K562 (cell line): ENCODE measurements around the gene NGDN. TPM values are rescaled to one million over a fixed set of nuclear protein-coding genes. Genes with fewer than 3 reads are reported as not detected.

Source experiments
- ATAC-seq: fragments of 200-7000 bp; cut with Tn5 transposase; 3 replicates; pipeline ENCODE4 v1.9.1; 2020; ENCODE audit warnings: moderate library complexity
- BruUV-seq: library from RNA; stranded (reverse); fragments of 400-500 nt; replicated peaks from 2 replicates; lab custom pipeline; 2021; lab: Mats Ljungman, UMichigan
- CTCF ChIA-PET: fragments of 300-600 bp; formaldehyde crosslinking; extraction: SDS; loops from one replicate; lab custom pipeline; 2021; ENCODE audit warnings: low intra/inter-chr PET ratio; lab: Yijun Ruan, JAX
- POLR2A ChIA-PET: fragments of 300-600, 350-650 bp; sonication (Branson Sonifier 250); formaldehyde crosslinking; extraction: SDS; loops from one replicate; lab custom pipeline; 2021; ENCODE audit warnings: antibody characterized with exemption, inconsistent platforms; lab: Yijun Ruan, JAX
- DNase-seq, 4 experiments: peaks; one replicate each; pipeline versions ENCODE4 v3.0.0 to v3.0.0-alpha.2; 2011 to 2018; ENCODE audit warnings: low spot score in 3 of 4, mixed read lengths in 3 of 4; ENCODE audit errors: extremely low read depth in 1 of 4
- FAIRE-seq: peaks from 2 replicates; lab custom pipeline; 2011; peaks lifted over from hg19 to GRCh38; lab: Jason Lieb, UNC
- H2AFZ ChIP-seq: 2 replicates; pipeline ENCODE4 v1.6.0; 2011; ENCODE audit warnings: low read depth, low read length, control low read depth, inconsistent platforms
- H3K27ac ChIP-seq: fragments of 200-600 bp; 3 replicates; pipeline ENCODE4 v1.8.0; 2011; ENCODE audit warnings: low read depth, mild to moderate bottlenecking, control low read depth, inconsistent platforms, low read length, moderate library complexity, mixed read lengths; ENCODE audit errors: extremely low read depth
- H3K27me3 ChIP-seq, 2 experiments: fragments of 300-600 bp in 1 of 2; 2 replicates in 1 of 2; 3 replicates in 1 of 2; pipeline versions ENCODE4 v1.6.0 to v1.8.0; 2011; ENCODE audit warnings: inconsistent platforms in 2 of 2, low read length in 2 of 2, mild to moderate bottlenecking in 1 of 2, mixed read lengths in 1 of 2, moderate library complexity in 1 of 2; ENCODE audit not compliant: control insufficient read depth in 2 of 2, insufficient read depth in 2 of 2
- H3K36me3 ChIP-seq: fragments of 300-600 bp; 3 replicates; pipeline ENCODE4 v1.8.0; 2011; ENCODE audit warnings: mild to moderate bottlenecking, low read length, inconsistent platforms; ENCODE audit not compliant: control insufficient read depth, insufficient read depth
- H3K4me1 ChIP-seq, 2 experiments: fragments of 200-600 bp in 1 of 2; replicated peaks in 1 of 2; 2 replicates in 1 of 2; 3 replicates in 1 of 2; pipeline versions ENCODE4 v1.5.1 to v1.8.0; 2011; ENCODE audit warnings: inconsistent platforms in 2 of 2, low read length in 2 of 2, mild to moderate bottlenecking in 1 of 2, mixed read lengths in 1 of 2, moderate library complexity in 1 of 2; ENCODE audit not compliant: control insufficient read depth in 2 of 2, insufficient read depth in 2 of 2
- H3K4me2 ChIP-seq: 2 replicates; pipeline ENCODE4 v1.6.1; 2011; ENCODE audit warnings: low read length, control low read depth, inconsistent platforms, mixed read lengths; ENCODE audit not compliant: insufficient read depth
- H3K4me3 ChIP-seq: fragments of 200-600 bp; sonication (generic), shearing (Covaris generic); 2 replicates; pipeline ENCODE4 v1.5.1; 2016; ENCODE audit warnings: control low read depth, inconsistent platforms
- H3K79me2 ChIP-seq: fragments of 200-600 bp; 3 replicates; pipeline ENCODE4 v1.8.0; 2011; ENCODE audit warnings: low read length, inconsistent platforms; ENCODE audit not compliant: control insufficient read depth, insufficient read depth
- H3K9ac ChIP-seq, 2 experiments: 2 replicates each; pipeline versions ENCODE4 v1.6.0 to v1.6.1; 2011; ENCODE audit warnings: low read depth in 2 of 2, low read length in 2 of 2, control low read depth in 1 of 2, inconsistent platforms in 1 of 2, mild to moderate bottlenecking in 1 of 2, mixed read lengths in 1 of 2; ENCODE audit not compliant: insufficient read depth in 1 of 2
- H3K9me1 ChIP-seq: one replicate; pipeline ENCODE4 v1.6.0; 2011; ENCODE audit warnings: inconsistent platforms, mild to moderate bottlenecking, low read length, moderate library complexity; ENCODE audit not compliant: control insufficient read depth, insufficient read depth
- H3K9me3 ChIP-seq: replicated peaks from 2 replicates; pipeline ENCODE4 v1.5.1; 2011; ENCODE audit warnings: low read depth, low read length, inconsistent platforms; ENCODE audit not compliant: control insufficient read depth, insufficient read depth
- H4K20me1 ChIP-seq: replicated peaks from 2 replicates; pipeline ENCODE4 v1.6.1; 2011; ENCODE audit warnings: low read length, inconsistent platforms, mixed read lengths; ENCODE audit not compliant: control insufficient read depth, insufficient read depth
- BRD9 ChIP-seq: fragments of 450-650 bp; IDR thresholded peaks from 2 replicates; pipeline ENCODE4 v1.6.1; 2018; ENCODE audit warnings: low read depth; ENCODE audit not compliant: partially characterized antibody
- EP400 ChIP-seq: fragments of 450-650 bp; IDR thresholded peaks from 2 replicates; pipeline ENCODE4 v1.6.1; 2017; ENCODE audit warnings: antibody characterized with exemption, mild to moderate bottlenecking, moderate library complexity
- GTF2E2 ChIP-seq: fragments of 200-800 bp; sonication (Bioruptor generic); IDR thresholded peaks from 2 replicates; pipeline ENCODE4 v1.6.1; 2016; ENCODE audit warnings: missing genetic modification characterization, missing compliant biosample characterization
- RBFOX2 ChIP-seq: fragments of 200-400 bp; formaldehyde crosslinking; IDR thresholded peaks from 2 replicates; pipeline ENCODE4 v1.6.1; 2017; ENCODE audit warnings: low read depth, mild to moderate bottlenecking, low read length, moderate library complexity
- TCF3 ChIP-seq: sonication (generic); formaldehyde crosslinking; IDR thresholded peaks from 2 replicates; pipeline ENCODE4 v1.4.0; 2020; ENCODE audit warnings: mild to moderate bottlenecking, missing genetic modification reagents
- ZNF639 ChIP-seq, 2 experiments: fragments of 200-800 bp in 1 of 2; sonication (Bioruptor generic) in 1 of 2; sonication (generic) in 1 of 2; formaldehyde crosslinking in 1 of 2; IDR thresholded peaks in 1 of 2; conservative IDR thresholded peaks in 1 of 2; 2 replicates each; pipeline versions ENCODE4 v1.5.0 to v1.6.1; 2016 to 2020; ENCODE audit warnings: missing compliant biosample characterization in 1 of 2, missing genetic modification characterization in 1 of 2, missing genetic modification reagents in 1 of 2
- WGBS: fragments of 100-300 bp; shearing (Covaris generic); methylation state at CpG from one replicate; pipeline ENCODE4 v1.1.6; 2016; ENCODE audit warnings: low coverage, mixed read lengths; ENCODE audit not compliant: insufficient coverage; ENCODE audit errors: missing lambda C conversion rate; 5-methylcytosine and 5-hydroxymethylcytosine counted together
- in situ Hi-C: fragments of 300-500 bp; cut with MboI; formaldehyde crosslinking; loops from 4 replicates; pipeline ENCODE4 v1.15.0; 2018; ENCODE audit warnings: inconsistent platforms, mixed read lengths
- intact Hi-C: fragments of 100-400 bp; cut with micrococcal nuclease; formaldehyde crosslinking; loops from 2 replicates; pipeline ENCODE4 v1.14.2; 2022
- polyA plus RNA-seq, 8 experiments: library from polyadenylated mRNA; depleted of rRNA in 4 of 8; stranded (reverse) in 5 of 8; unstranded in 3 of 8; fragments of >200 nt; fragmentation: Nextera tagmentation in 2 of 8; fragmentation: Illumina TruSeq in 1 of 8; extraction: Ambion mirVana in 2 of 8; extraction: Trizol in 1 of 8; gene quantifications; 2 replicates each; pipeline versions ENCODE4 v1.2.1 to v1.2.3, GENCODE V29; 2011 to 2014; ENCODE audit warnings: inconsistent platforms in 1 of 8, missing spikeins in 1 of 8
- total RNA-seq, 7 experiments: library from RNA; depleted of rRNA in 6 of 7; stranded (reverse); fragments of >200 nt in 6 of 7; fragmentation: Illumina TruSeq in 2 of 7; extraction: Trizol in 2 of 7; gene quantifications; 2 replicates each; pipeline versions ENCODE4 v1.2.1 to v1.2.3, GENCODE V29; 2011 to 2021; ENCODE audit warnings: low replicate concordance in 1 of 7
- TF ChIP-seq, protein P1 (sequence below): fragments of 250-450 bp; sonication (Bioruptor Pico); IDR thresholded peaks from 2 replicates; pipeline ENCODE4 v1.5.0; 2020; ENCODE audit warnings: mild to moderate bottlenecking, borderline replicate concordance
- TF ChIP-seq, protein P2 (sequence below): fragments of 250-450 bp; sonication (Bioruptor Pico); IDR thresholded peaks from 2 replicates; pipeline ENCODE4 v1.4.0; 2020; ENCODE audit warnings: borderline replicate concordance

Gene NGDN
- total and polyA plus RNA-seq, 9 of the 15 experiments (the other 6 are each of a cell fraction or from before 2014, with no cell fraction given) = 42.9 to 195 (median 74.9) TPM

GRCh38 chr14:23523229-23524016 is 53.9 kb downstream of the NGDN start:
- H3K27me3 ChIP-seq = peaks cover 2 to 54% of the 10 kb centered on the region in 2 experiments; a peak in 3 of 5 replicates
- DNase-seq = no peak
- H3K9me3 ChIP-seq = no peaks in the 10 kb centered on the region
- ChIA-PET CTCF (no interaction called here), POLR2A (interaction anchor here (0.6 kb wide), 1 partner anchor 31 kb away, joined by 4 read pairs; no protein-coding TSS in a partner anchor)
- H3K27ac ChIP-seq = no peak overlapping the region
- no peak overlapping the region for H3K4me3 ChIP-seq
- H3K9me1 ChIP-seq = no peaks in the 10 kb centered on the region
- H3K4me1 ChIP-seq = peaks cover 0 to 6% of the 10 kb centered on the region in 2 experiments; a peak in 2 of 5 replicates
- H3K36me3 ChIP-seq = no peaks in the 10 kb centered on the region
- no peak for FAIRE-seq
- no peak overlapping the region for H3K9ac ChIP-seq
- H3K4me2 ChIP-seq = no peak overlapping the region
- WGBS = 8% methylated on average over 14 of the region's 16 CpGs
- in situ Hi-C loops = no loop called here
- intact Hi-C loops = no loop called here
- ATAC-seq = no peak
- no peak overlapping the region for H2AFZ ChIP-seq
- H3K79me2 ChIP-seq = no peaks in the 10 kb centered on the region
- no peaks in the 10 kb centered on the region; the same call in 1 of the 2 replicates for H4K20me1 ChIP-seq
- TF ChIP-seq GTF2E2 (tag) = no peak
- BruUV-seq = no TSS peak

DNA sequence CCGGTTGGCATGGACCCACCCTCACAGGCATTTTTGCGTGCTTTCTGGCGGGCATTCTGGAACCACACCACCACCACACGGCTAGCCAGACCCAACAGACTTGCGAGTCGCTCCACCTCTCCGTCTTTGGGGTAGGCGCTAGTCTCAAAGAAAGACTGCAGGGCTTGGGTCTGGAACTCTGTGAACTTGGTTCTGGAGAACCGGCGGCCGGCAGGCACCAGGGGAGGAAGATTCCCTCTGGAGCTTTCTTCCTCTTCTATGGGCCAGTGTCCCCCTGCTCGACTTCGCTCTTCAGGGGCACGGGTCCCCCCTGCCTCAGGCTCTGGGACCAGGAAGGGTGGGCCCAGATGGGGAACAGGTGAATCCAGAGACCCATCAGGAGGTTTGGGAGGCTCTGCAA is 55.5 kb downstream of the NGDN start:
- in situ Hi-C loops (no loop called here), intact Hi-C loops (no loop called here)
- no peaks in the 10 kb centered on the region for H3K9me3 ChIP-seq
- BruUV-seq = no TSS peak
- ChIA-PET POLR2A (interaction anchor here (0.5 to 0.7 kb wide), 2 partner anchors 150 to 519 kb away, joined by 3 to 4 read pairs; no protein-coding TSS in a partner anchor), CTCF (no interaction called here)
- no peak overlapping the region for H3K4me2 ChIP-seq
- no peak overlapping the region for H3K4me3 ChIP-seq
- H3K36me3 ChIP-seq = no peaks in the 10 kb centered on the region
- FAIRE-seq = no peak
- no peaks in the 10 kb centered on the region; the same call in 1 of the 2 replicates for H4K20me1 ChIP-seq
- peaks cover 2 to 54% of the 10 kb centered on the region in 2 experiments; a peak in 3 of 5 replicates for H3K27me3 ChIP-seq
- WGBS = 7% methylated on average over 12 of the region's 14 CpGs
- no peak overlapping the region for H3K9ac ChIP-seq
- DNase-seq = no peak
- ATAC-seq = no peak
- no peak overlapping the region for H3K27ac ChIP-seq
- H3K9me1 ChIP-seq = no peaks in the 10 kb centered on the region
- H3K79me2 ChIP-seq = no peaks in the 10 kb centered on the region
- peaks cover 0 to 6% of the 10 kb centered on the region in 2 experiments; a peak in 2 of 5 replicates for H3K4me1 ChIP-seq
- H2AFZ ChIP-seq = no peak overlapping the region
- TF ChIP-seq, protein P1, sequence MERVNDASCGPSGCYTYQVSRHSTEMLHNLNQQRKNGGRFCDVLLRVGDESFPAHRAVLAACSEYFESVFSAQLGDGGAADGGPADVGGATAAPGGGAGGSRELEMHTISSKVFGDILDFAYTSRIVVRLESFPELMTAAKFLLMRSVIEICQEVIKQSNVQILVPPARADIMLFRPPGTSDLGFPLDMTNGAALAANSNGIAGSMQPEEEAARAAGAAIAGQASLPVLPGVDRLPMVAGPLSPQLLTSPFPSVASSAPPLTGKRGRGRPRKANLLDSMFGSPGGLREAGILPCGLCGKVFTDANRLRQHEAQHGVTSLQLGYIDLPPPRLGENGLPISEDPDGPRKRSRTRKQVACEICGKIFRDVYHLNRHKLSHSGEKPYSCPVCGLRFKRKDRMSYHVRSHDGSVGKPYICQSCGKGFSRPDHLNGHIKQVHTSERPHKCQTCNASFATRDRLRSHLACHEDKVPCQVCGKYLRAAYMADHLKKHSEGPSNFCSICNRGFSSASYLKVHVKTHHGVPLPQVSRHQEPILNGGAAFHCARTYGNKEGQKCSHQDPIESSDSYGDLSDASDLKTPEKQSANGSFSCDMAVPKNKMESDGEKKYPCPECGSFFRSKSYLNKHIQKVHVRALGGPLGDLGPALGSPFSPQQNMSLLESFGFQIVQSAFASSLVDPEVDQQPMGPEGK (CRISPR knock-in tag) = no peak
- no peak for TF ChIP-seq RBFOX2
- no peak for TF ChIP-seq ZNF639 (CRISPR knock-in tag; conservative IDR thresholded peaks at IDR 0.05 in 1 of 2, IDR thresholded peaks at IDR 0.05 in 1 of 2)
- no peak for TF ChIP-seq BRD9
- TF ChIP-seq TCF3 (CRISPR knock-in tag) = no peak
- TF ChIP-seq, protein P2, sequence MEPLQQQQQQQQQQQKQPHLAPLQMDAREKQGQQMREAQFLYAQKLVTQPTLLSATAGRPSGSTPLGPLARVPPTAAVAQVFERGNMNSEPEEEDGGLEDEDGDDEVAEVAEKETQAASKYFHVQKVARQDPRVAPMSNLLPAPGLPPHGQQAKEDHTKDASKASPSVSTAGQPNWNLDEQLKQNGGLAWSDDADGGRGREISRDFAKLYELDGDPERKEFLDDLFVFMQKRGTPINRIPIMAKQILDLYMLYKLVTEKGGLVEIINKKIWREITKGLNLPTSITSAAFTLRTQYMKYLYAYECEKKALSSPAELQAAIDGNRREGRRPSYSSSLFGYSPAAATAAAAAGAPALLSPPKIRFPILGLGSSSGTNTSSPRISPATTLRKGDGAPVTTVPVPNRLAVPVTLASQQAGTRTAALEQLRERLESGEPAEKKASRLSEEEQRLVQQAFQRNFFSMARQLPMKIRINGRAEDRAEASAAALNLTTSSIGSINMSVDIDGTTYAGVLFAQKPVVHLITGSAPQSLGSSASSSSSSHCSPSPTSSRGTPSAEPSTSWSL = no peak
- TF ChIP-seq EP400 = no peak
